Activated naive CD8-positive, alpha-beta T cell treated with anti-CD3 and anti-CD28 coated beads, Interleukin-2, amount 50 U/mL, for 24 hours (primary cell): ENCODE results near the gene GGTLC1.

ENCODE experiments used
- ATAC-seq: fragments of 150-1000 bp; cut with Tn5 transposase; one replicate; pipeline ENCODE4 v1.10.0; 2021
- DNase-seq: peaks from one replicate; pipeline ENCODE4 v3.0.0; 2021
- H3K27ac Mint-ChIP-seq: one replicate; pipeline ENCODE4 v1.8.0; 2021; ENCODE audit warnings: mild to moderate bottlenecking, mixed read lengths
- H3K27me3 Mint-ChIP-seq: one replicate; pipeline ENCODE4 v1.8.0; 2021; ENCODE audit warnings: mixed read lengths
- H3K36me3 Mint-ChIP-seq: one replicate; pipeline ENCODE4 v1.8.0; 2021; ENCODE audit warnings: low read depth, mixed read lengths
- H3K4me1 Mint-ChIP-seq: one replicate; pipeline ENCODE4 v1.8.0; 2021; ENCODE audit warnings: mixed read lengths
- H3K4me3 Mint-ChIP-seq: one replicate; pipeline ENCODE4 v1.8.0; 2021; ENCODE audit warnings: mild to moderate bottlenecking, moderate library complexity, mixed read lengths
- H3K9me3 Mint-ChIP-seq: one replicate; pipeline ENCODE4 v1.8.0; 2021; ENCODE audit warnings: mixed read lengths

Gene GGTLC1

DNA sequence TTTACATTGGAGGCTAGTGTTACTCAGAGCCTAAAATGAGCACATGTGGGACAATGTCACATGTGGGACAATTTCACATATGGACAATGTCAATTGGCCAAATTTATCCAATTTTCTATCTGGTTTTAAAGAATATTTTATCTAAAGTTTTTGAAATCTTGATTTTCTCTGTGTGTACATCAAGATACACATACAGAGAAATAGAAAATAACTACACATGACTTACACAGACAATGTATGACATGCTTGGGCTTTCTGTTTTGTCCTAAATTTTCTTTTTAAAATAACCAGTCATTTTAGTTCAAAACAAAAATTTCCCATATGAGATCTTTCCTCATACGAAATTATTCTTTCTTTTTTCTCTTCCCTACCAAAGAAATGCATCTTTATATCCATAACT is 24.6 kb downstream of the GGTLC1 start:
- H3K27me3 Mint-ChIP-seq: no peaks in the 10 kb centered on the region
- H3K4me3 Mint-ChIP-seq: no peak overlapping the region
- ATAC-seq (no peak), DNase-seq (no peak)
- no peaks in the 10 kb centered on the region for H3K36me3 Mint-ChIP-seq
- no peaks in the 10 kb centered on the region for H3K4me1 Mint-ChIP-seq
- H3K27ac Mint-ChIP-seq: no peak overlapping the region
- peaks cover 8% of the 10 kb centered on the region for H3K9me3 Mint-ChIP-seq

DNA sequence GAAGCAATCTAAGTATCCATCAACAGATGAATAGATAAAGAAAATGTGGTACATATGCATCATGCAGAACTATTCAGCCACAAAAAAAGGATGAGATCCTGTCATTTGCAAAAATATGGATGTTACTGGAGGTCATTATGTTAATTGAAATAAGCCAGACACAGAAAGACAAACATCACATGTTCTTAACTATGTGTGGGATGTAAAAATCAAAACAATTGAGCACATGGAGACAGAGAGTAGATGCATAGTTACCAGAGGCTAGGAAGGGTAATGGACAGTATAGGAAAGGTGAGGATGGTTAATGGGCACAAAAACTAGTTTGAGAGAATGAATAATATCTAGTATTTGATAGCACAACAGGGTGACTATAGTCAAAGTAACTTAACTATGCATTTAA is 26.3 kb downstream of the GGTLC1 start:
- no peak for DNase-seq
- H3K27me3 Mint-ChIP-seq: no peaks in the 10 kb centered on the region

DNA sequence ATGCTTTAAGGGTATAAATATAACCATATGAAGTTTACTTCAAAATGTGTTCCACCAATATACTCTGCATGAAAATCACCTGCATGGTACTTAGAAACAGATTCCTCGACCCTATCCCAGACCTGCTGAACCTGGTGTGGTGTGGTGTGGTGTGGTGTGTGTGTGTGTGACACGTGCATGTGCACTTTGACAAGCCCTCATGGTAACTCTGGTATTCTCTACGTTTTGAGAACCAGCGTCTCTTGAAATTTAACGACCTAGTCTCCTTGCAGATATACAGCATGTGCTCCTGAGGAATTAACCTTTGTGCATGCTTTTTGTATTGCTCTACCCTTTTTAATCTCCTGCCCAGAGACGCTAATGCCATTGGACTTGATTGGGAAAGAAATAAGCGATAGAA is 29.5 kb downstream of the GGTLC1 start:
- Mint-ChIP-seq H3K27me3 (no peaks in the 10 kb centered on the region), H3K27ac (no peak overlapping the region), H3K4me3 (no peak overlapping the region), H3K9me3 (peaks cover 4% of the 10 kb centered on the region), H3K36me3 (no peaks in the 10 kb centered on the region), H3K4me1 (no peaks in the 10 kb centered on the region)
- no peak for DNase-seq
- ATAC-seq: no peak

More for the DNA sequence above, 26.3 kb downstream of the GGTLC1 start:
- Mint-ChIP-seq H3K4me1 (no peaks in the 10 kb centered on the region), H3K4me3 (no peak overlapping the region), H3K36me3 (no peaks in the 10 kb centered on the region), H3K9me3 (peaks cover 8% of the 10 kb centered on the region), H3K27ac (no peak overlapping the region)
- ATAC-seq: no peak

DNA sequence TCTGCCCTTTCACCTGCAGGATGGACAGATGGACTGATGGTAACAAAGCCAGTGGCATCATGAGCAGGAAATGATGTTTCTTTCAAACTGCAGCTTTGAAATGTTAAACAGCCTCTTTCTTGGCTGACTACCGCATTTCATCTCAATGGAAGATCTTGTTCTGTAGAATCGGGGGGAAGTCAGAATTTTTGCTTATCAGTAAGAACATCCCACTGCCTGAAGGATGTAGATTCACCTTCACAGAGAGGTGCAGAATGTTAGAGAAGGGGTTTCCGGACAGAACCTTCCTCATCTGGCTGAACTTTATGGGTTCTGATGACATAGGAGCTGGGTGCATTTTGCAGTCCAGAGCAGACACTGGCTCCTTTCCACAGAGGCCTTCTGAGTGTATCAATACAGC is 32.7 kb downstream of the GGTLC1 start:
- Mint-ChIP-seq H3K36me3 (no peaks in the 10 kb centered on the region), H3K9me3 (no peaks in the 10 kb centered on the region), H3K27me3 (peaks cover 2% of the 10 kb centered on the region), H3K4me3 (no peak overlapping the region), H3K4me1 (no peaks in the 10 kb centered on the region), H3K27ac (no peak overlapping the region)
- DNase-seq (no peak), ATAC-seq (no peak)

DNA sequence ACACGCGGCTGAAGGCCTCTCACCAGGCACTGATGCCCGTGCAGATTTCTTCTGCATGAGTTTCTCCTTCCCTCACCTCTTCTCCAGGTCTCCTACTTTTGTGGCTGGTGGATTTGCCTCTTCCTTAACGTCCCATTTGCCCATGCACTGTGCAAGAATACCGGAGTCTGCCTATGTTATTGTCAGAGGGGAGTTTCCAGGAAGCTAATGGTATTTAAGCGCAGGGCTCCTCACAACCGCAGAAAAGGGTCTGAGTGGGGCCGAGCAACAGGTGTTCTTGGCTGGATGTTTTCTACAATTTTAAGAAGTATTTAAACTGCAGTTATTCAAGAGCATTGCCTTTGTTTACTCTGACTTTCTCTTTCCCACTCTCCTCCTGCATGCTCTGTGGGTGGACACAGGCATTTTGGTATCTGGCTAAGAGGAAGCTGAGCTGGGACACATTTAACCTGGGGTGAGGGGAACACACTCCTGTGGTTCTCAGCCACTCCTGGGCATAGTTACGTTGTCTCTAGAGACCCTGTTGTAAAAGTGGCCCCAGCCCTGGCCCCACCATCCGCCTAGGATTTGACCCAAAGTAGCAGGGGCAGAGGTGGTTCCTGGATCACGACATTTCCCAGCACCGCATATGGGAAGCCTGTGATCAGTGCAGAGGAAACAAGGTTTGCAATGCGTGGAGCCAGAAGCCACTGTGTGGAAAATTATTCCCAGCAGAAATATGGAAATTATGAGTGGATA is 34.4 kb downstream of the GGTLC1 start:
- no peak for ATAC-seq

DNA sequence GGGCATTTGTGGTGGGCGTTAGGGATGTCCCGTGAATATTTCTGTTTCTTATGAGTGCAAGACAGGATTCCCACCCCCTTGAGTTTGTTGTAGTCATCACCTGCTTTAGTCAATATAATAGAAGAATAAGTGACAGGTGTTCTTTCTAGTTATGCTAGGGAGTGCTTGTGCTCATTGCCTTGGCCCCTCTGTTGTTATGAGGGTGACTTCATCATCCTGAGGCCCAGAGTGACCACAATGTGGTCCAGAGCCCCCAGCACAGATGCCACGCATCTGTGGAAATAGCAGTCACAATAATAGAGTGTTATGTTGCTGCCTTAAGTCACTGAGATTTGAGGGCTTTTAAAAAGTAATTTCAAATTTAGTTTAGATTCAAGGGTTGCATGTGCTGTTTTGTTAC is 42.4 kb downstream of the GGTLC1 start:
- H3K27me3 Mint-ChIP-seq: peaks cover 3% of the 10 kb centered on the region
- ATAC-seq: no peak

More for the DNA sequence above, 34.4 kb downstream of the GGTLC1 start:
- H3K4me1 Mint-ChIP-seq: no peaks in the 10 kb centered on the region
- H3K4me3 Mint-ChIP-seq: no peak overlapping the region
- H3K27ac Mint-ChIP-seq: no peak overlapping the region
- no peak for DNase-seq
- peaks cover 2% of the 10 kb centered on the region for H3K27me3 Mint-ChIP-seq
- no peaks in the 10 kb centered on the region for H3K9me3 Mint-ChIP-seq
- no peaks in the 10 kb centered on the region for H3K36me3 Mint-ChIP-seq

DNA sequence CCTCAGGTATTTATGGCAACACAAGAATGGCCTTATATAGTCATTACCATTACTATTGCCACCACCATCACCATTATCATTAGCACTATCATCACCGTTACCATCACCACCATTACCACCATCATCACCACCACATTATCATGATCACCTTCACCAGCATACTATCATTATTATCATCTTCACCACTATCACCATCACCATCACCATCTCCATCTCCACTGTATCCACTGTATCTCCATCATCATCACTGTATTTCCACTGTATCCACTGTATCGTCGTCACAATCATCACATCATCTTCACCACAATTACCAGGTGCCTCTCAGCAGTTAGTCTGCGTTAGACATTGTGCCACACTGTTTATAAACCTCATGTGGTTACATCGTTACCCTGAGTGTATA is 45.3 kb downstream of the GGTLC1 start:
- no peak overlapping the region for H3K4me3 Mint-ChIP-seq
- H3K36me3 Mint-ChIP-seq: no peaks in the 10 kb centered on the region
- H3K4me1 Mint-ChIP-seq: no peaks in the 10 kb centered on the region
- no peak overlapping the region for H3K27ac Mint-ChIP-seq
- no peak for ATAC-seq
- H3K27me3 Mint-ChIP-seq: peaks cover 3% of the 10 kb centered on the region
- no peaks in the 10 kb centered on the region for H3K9me3 Mint-ChIP-seq
- no peak for DNase-seq

More for the DNA sequence above, 42.4 kb downstream of the GGTLC1 start:
- no peak overlapping the region for H3K27ac Mint-ChIP-seq
- no peaks in the 10 kb centered on the region for H3K36me3 Mint-ChIP-seq
- H3K9me3 Mint-ChIP-seq: no peaks in the 10 kb centered on the region
- H3K4me1 Mint-ChIP-seq: no peaks in the 10 kb centered on the region
- no peak for DNase-seq
- H3K4me3 Mint-ChIP-seq: no peak overlapping the region

DNA sequence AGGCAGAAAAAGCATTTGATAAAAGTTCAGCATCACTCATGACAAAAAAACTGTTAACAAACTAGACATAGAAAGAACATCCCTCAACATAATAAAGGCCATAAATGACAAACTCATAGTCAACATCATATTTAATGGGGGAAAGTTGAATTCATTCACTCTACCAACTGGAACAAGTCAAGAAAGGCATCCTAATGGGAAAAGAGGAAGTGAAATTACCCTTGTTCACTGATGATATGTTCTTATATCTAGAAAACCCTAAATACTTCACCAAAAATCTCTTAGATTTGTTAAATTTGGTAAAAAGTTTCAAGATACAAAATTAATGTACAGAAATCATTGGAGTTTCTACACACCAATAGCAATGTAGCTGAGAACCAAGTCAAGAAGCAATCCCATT is 48.9 kb downstream of the GGTLC1 start:
- H3K27ac Mint-ChIP-seq: no peak overlapping the region

DNA sequence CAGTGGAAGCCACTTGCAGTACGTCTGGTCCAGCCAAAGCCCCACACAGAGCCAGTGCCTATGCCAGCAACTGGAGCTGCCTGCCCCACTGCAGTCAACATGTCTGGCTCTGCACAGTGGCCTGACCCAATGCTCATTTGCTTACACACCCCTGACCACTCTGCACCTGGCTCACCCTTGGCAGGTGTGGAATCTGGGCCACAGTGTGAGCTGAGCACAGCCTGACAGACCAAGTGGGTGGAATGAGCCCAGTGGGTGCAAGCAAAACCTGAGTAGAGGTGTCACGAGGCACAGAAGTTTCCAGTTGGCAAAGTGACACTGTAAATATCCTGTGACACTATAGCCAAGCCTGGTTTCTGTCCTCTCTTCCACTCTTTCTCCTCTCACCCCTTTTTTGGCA is 49.5 kb downstream of the GGTLC1 start:
- no peak for DNase-seq
- no peak overlapping the region for H3K27ac Mint-ChIP-seq
- no peaks in the 10 kb centered on the region for H3K9me3 Mint-ChIP-seq
- no peaks in the 10 kb centered on the region for H3K4me1 Mint-ChIP-seq
- no peaks in the 10 kb centered on the region for H3K36me3 Mint-ChIP-seq
- H3K27me3 Mint-ChIP-seq: no peaks in the 10 kb centered on the region
- ATAC-seq: no peak
- H3K4me3 Mint-ChIP-seq: no peak overlapping the region

More for the DNA sequence above, 48.9 kb downstream of the GGTLC1 start:
- DNase-seq: no peak
- ATAC-seq: no peak
- Mint-ChIP-seq H3K9me3 (no peaks in the 10 kb centered on the region), H3K4me3 (no peak overlapping the region), H3K27me3 (no peaks in the 10 kb centered on the region), H3K4me1 (no peaks in the 10 kb centered on the region), H3K36me3 (no peaks in the 10 kb centered on the region)

DNA sequence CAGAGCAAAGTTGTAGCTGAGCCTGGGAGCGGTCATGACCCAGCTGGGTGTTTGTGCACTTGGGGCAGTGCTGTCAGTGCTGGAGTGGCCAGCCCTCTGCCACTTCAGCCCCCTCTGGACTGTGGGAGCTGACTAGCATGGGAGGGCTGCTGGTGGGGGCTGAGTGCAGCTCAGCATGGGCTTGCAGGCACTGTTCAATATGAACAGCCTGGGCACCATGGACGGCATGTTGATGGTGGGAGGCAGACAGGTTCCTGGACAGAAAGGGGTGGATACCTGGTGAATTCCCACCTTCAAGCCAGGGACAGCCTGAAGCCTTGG is 50.5 kb downstream of the GGTLC1 start:
- no peaks in the 10 kb centered on the region for H3K36me3 Mint-ChIP-seq
- H3K4me3 Mint-ChIP-seq: no peak overlapping the region
- no peaks in the 10 kb centered on the region for H3K27me3 Mint-ChIP-seq
- no peak overlapping the region for H3K27ac Mint-ChIP-seq
- no peak for DNase-seq
- ATAC-seq: no peak
- no peaks in the 10 kb centered on the region for H3K9me3 Mint-ChIP-seq
- no peaks in the 10 kb centered on the region for H3K4me1 Mint-ChIP-seq

DNA sequence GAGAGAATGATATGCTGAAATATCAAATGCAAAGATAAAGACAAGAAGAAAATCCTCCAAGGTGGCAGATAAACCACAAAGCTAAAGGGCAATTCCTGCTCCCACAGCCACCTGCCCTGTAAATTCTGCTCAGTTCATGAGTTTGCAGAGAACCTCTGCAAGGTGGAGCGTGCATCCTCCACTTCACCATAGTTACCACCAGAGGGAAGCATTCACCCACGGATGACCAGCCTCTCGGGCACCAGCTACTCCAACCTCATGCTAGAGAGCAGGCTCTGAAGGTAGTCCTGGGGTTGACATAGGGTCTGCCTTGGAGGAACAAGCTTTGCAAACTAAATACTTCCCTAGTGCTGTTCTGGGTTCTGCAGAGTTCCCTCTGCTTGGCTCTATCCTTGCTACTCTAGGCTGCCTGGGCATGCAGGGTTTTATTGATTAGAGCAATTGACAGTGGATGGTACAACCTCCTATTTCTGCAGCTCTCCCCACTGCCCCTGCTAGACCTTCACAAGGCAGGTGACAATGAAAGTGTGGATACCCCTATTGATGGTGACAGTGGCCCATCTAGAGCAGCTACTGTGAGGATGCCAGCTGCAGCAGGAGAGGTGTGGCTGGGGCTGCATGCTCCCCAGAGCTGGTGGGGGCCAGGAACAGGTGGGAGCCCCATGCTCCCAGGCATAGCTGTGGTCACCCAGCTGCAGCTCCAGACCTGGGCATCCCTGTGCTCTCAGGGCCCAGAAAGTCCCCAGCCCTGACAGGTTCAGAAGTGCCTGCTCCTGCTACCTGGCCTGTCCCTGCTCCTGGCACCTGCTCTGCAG is 51.1 kb downstream of the GGTLC1 start:
- H3K27me3 Mint-ChIP-seq: no peaks in the 10 kb centered on the region
- H3K9me3 Mint-ChIP-seq: no peaks in the 10 kb centered on the region
- peak; percentile 53 for DNase-seq
- peak; percentile 92 for ATAC-seq
- no peak overlapping the region for H3K4me3 Mint-ChIP-seq
- no peaks in the 10 kb centered on the region for H3K36me3 Mint-ChIP-seq
- H3K27ac Mint-ChIP-seq: no peak overlapping the region
- H3K4me1 Mint-ChIP-seq: no peaks in the 10 kb centered on the region
